H9 (cell line): ENCODE measurements around the gene VASH2. TPM values are rescaled to one million over a fixed set of nuclear protein-coding genes. Genes with fewer than 3 reads are reported as not detected.

Experiments
- DNase-seq: peaks from one replicate; pipeline ENCODE4 v3.0.0-alpha.2; 2017
- H2AFZ ChIP-seq: one replicate; pipeline ENCODE4 v1.6.1; 2013; ENCODE audit warnings: mild to moderate bottlenecking, low read length, control low read depth, moderate library complexity
- H2AK5ac ChIP-seq: 2 replicates; pipeline ENCODE4 v1.6.1; 2013; ENCODE audit warnings: low read length, control low read depth, mixed read lengths; ENCODE audit not compliant: insufficient read length
- H2BK120ac ChIP-seq: one replicate; pipeline ENCODE4 v1.6.1; 2013; ENCODE audit warnings: low read depth, mild to moderate bottlenecking, low read length, control low read depth, inconsistent platforms; ENCODE audit not compliant: poor library complexity, severe bottlenecking
- H2BK12ac ChIP-seq: 2 replicates; pipeline ENCODE4 v1.6.1; 2013; ENCODE audit warnings: low read length, control low read depth, mixed read lengths, low read depth; ENCODE audit not compliant: insufficient read length
- H2BK15ac ChIP-seq: 2 replicates; pipeline ENCODE4 v1.6.1; 2013; ENCODE audit warnings: low read depth, low read length, control low read depth
- H2BK20ac ChIP-seq: one replicate; pipeline ENCODE4 v1.6.1; 2013; ENCODE audit warnings: low read depth, mild to moderate bottlenecking, low read length, control low read depth, inconsistent platforms; ENCODE audit not compliant: poor library complexity, severe bottlenecking
- H2BK5ac ChIP-seq: 2 replicates; pipeline ENCODE4 v1.6.1; 2013; ENCODE audit warnings: low read length, control low read depth, mixed read lengths; ENCODE audit not compliant: insufficient read length
- H3K14ac ChIP-seq: 2 replicates; pipeline ENCODE4 v1.6.1; 2013; ENCODE audit warnings: low read length, control low read depth; ENCODE audit not compliant: insufficient read depth
- H3K18ac ChIP-seq: 2 replicates; pipeline ENCODE4 v1.6.1; 2013; ENCODE audit warnings: low read depth, mild to moderate bottlenecking, mixed read lengths, low read length, control low read depth; ENCODE audit not compliant: insufficient read length
- H3K23ac ChIP-seq: 2 replicates; pipeline ENCODE4 v1.6.1; 2013; ENCODE audit warnings: low read length, control low read depth, mixed read lengths, low read depth; ENCODE audit not compliant: insufficient read length
- H3K23me2 ChIP-seq: 2 replicates; pipeline ENCODE4 v1.6.1; 2013; ENCODE audit warnings: low read depth, mild to moderate bottlenecking, mixed read lengths, low read length, control low read depth; ENCODE audit not compliant: insufficient read length, poor library complexity, severe bottlenecking
- H3K27ac ChIP-seq: 2 replicates; pipeline ENCODE4 v1.5.1; 2013; ENCODE audit warnings: low read length, control low read depth, mixed read lengths, low read depth; ENCODE audit not compliant: insufficient read length
- H3K27me3 ChIP-seq: 2 replicates; pipeline ENCODE4 v1.6.1; 2013; ENCODE audit warnings: low read length, control low read depth, inconsistent platforms; ENCODE audit not compliant: insufficient read depth
- H3K4ac ChIP-seq: 2 replicates; pipeline ENCODE4 v1.6.1; 2013; ENCODE audit warnings: low read depth, mild to moderate bottlenecking, control low read depth, inconsistent platforms, low read length, moderate library complexity
- H3K4me1 ChIP-seq: 2 replicates; pipeline ENCODE4 v1.6.1; 2013; ENCODE audit warnings: low read length, control low read depth, inconsistent platforms; ENCODE audit not compliant: insufficient read depth
- H3K4me2 ChIP-seq: 2 replicates; pipeline ENCODE4 v1.6.1; 2013; ENCODE audit warnings: low read length, control low read depth, mixed read lengths; ENCODE audit not compliant: insufficient read length, insufficient read depth
- H3K56ac ChIP-seq: 2 replicates; pipeline ENCODE4 v1.6.1; 2013; ENCODE audit warnings: low read depth, mild to moderate bottlenecking, mixed read lengths, low read length, control low read depth; ENCODE audit not compliant: insufficient read length
- H3K79me1 ChIP-seq: 2 replicates; pipeline ENCODE4 v1.6.1; 2013; ENCODE audit warnings: low read depth, mild to moderate bottlenecking, moderate library complexity, low read length, control low read depth, inconsistent platforms; ENCODE audit not compliant: insufficient read depth, poor library complexity, severe bottlenecking
- H3K79me2 ChIP-seq: 2 replicates; pipeline ENCODE4 v1.6.1; 2013; ENCODE audit warnings: low read length, control low read depth, inconsistent platforms; ENCODE audit not compliant: insufficient read depth
- H3K9ac ChIP-seq: 2 replicates; pipeline ENCODE4 v1.6.1; 2013; ENCODE audit warnings: low read length, control low read depth, mixed read lengths; ENCODE audit not compliant: insufficient read length; ENCODE audit errors: extremely low read depth
- H3K9me3 ChIP-seq: one replicate; pipeline ENCODE4 v1.6.1; 2013; ENCODE audit warnings: low read depth, low read length, inconsistent platforms; ENCODE audit not compliant: control insufficient read depth
- H3T11ph ChIP-seq: one replicate; pipeline ENCODE4 v1.6.1; 2013; ENCODE audit warnings: mild to moderate bottlenecking, low read length, control low read depth, inconsistent platforms
- H4K20me1 ChIP-seq: one replicate; pipeline ENCODE4 v1.6.1; 2013; ENCODE audit not compliant: control insufficient read depth, insufficient read length, insufficient read depth
- H4K5ac ChIP-seq: 2 replicates; pipeline ENCODE4 v1.6.1; 2013; ENCODE audit warnings: low read depth, mild to moderate bottlenecking, mixed read lengths, low read length, control low read depth; ENCODE audit not compliant: insufficient read length
- H4K8ac ChIP-seq: replicated peaks from 2 replicates; pipeline ENCODE4 v1.6.1; 2013; ENCODE audit warnings: low read length, control low read depth, mixed read lengths, low read depth; ENCODE audit not compliant: insufficient read length
- H4K91ac ChIP-seq: 2 replicates; pipeline ENCODE4 v1.6.1; 2013; ENCODE audit warnings: low read depth, mild to moderate bottlenecking, moderate library complexity, mixed read lengths, low read length, control low read depth; ENCODE audit not compliant: insufficient read length
- H3K27ac Mint-ChIP-seq, 3 experiments: 2 replicates in 2 of 3; 3 replicates in 1 of 3; pipeline ENCODE4 v1.8.0; 2020 to 2021; ENCODE audit warnings: mixed read lengths in 3 of 3, mild to moderate bottlenecking in 1 of 3, moderate library complexity in 1 of 3
- H3K27me3 Mint-ChIP-seq: 2 replicates; pipeline ENCODE4 v1.8.0; 2021; ENCODE audit warnings: low read depth, mild to moderate bottlenecking, moderate library complexity, mixed read lengths
- H3K36me3 Mint-ChIP-seq, 3 experiments: 2 replicates in 2 of 3; 3 replicates in 1 of 3; pipeline ENCODE4 v1.8.0; 2020 to 2021; ENCODE audit warnings: low read depth in 3 of 3, mixed read lengths in 3 of 3; ENCODE audit not compliant: insufficient read depth in 1 of 3
- H3K4me1 Mint-ChIP-seq, 2 experiments: 2 replicates each; pipeline ENCODE4 v1.8.0; 2020; ENCODE audit warnings: mixed read lengths in 2 of 2
- H3K4me3 Mint-ChIP-seq, 2 experiments: 2 replicates in 1 of 2; 3 replicates in 1 of 2; pipeline ENCODE4 v1.8.0; 2020 to 2021; ENCODE audit warnings: mild to moderate bottlenecking in 2 of 2, mixed read lengths in 2 of 2, moderate library complexity in 1 of 2
- H3K9me3 Mint-ChIP-seq, 2 experiments: 2 replicates in 1 of 2; 3 replicates in 1 of 2; pipeline ENCODE4 v1.8.0; 2020; ENCODE audit warnings: mild to moderate bottlenecking in 2 of 2, mixed read lengths in 2 of 2, moderate library complexity in 1 of 2
- WGBS: extraction: QIAGEN DNeasy Blood & Tissue Kit; methylation state at CpG from one replicate; pipeline ENCODE4 v1.1.7; 2013; ENCODE audit warnings: missing lambda C conversion rate, low lambda C conversion rate, mixed read lengths; ENCODE audit not compliant: insufficient read length; ENCODE audit errors: extremely low coverage; 5-methylcytosine and 5-hydroxymethylcytosine counted together
- total RNA-seq: library from RNA; stranded (reverse); gene quantifications from 2 replicates; pipeline ENCODE4 v1.2.1, GENCODE V29; 2021
- TF ChIP-seq, protein P1 (sequence below): fragments of 200-600 bp; sonication (generic); conservative IDR thresholded peaks from 3 replicates; pipeline ENCODE4 v1.8.0; 2021; ENCODE audit warnings: antibody characterized with exemption, mild to moderate bottlenecking

Gene VASH2
- total RNA-seq, 1 experiment from 2014 or later: 76.1 TPM

DNA sequence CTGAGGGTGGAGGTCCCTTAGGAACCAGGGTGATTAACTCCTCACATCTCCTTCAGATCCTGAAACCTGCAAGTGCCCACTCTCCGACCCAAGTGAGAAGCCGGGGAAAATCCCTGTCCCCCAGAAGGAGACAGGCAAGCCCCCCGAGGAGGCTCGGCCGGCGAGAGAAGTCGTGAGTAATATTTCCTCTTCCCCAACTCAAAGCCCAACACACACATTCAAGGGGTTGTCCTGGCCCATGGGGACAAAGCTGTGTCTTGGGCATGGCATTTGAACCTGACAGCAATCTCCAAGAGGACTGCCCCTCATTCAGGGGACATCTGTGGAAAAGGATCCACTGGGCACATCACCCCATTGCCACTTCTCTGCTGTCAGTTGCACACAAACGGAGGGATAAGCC, 23.6 kb downstream of the VASH2 start:
- Histone ChIP-seq H3K79me2 (no peaks in the 10 kb centered on the region), H3K79me1 (no peaks in the 10 kb centered on the region), H3K18ac (no peak overlapping the region), H2BK20ac (no peak overlapping the region), H4K8ac (no peak overlapping the region), H4K91ac (no peak overlapping the region), H3K4me1 (no peaks in the 10 kb centered on the region), H3K27me3 (no peaks in the 10 kb centered on the region), H2BK15ac (no peak overlapping the region), H2BK12ac (no peak overlapping the region), H3K23ac (no peak overlapping the region), H3K9me3 (no peaks in the 10 kb centered on the region), H2AFZ (no peak overlapping the region), H4K5ac (no peak overlapping the region), H2BK5ac (no peak overlapping the region), H3T11ph (no peak overlapping the region), H3K4me2 (no peak overlapping the region), H3K4ac (no peak overlapping the region), H3K9ac (no peak overlapping the region), H3K27ac (no peak overlapping the region), H3K23me2 (no peaks in the 10 kb centered on the region), H3K14ac (no peak overlapping the region), H2AK5ac (no peak overlapping the region), H3K56ac (no peak overlapping the region), H2BK120ac (no peak overlapping the region), H4K20me1 (no peaks in the 10 kb centered on the region)
- no peak for DNase-seq
- peak overlapping the region in 1 of 3 experiments; percentile 50; a peak in 2 of 7 replicates for H3K27ac Mint-ChIP-seq
- no peak overlapping the region; a peak in 1 of 5 replicates for H3K4me3 Mint-ChIP-seq
- H3K27me3 Mint-ChIP-seq: no peaks in the 10 kb centered on the region; the same call in 1 of the 2 replicates
- H3K36me3 Mint-ChIP-seq: peaks cover 82 to 98% (median 85%) of the 10 kb centered on the region in 3 experiments
- no peaks in the 10 kb centered on the region for H3K9me3 Mint-ChIP-seq
- WGBS: no CpG with 5 or more reads among the region's 8 CpGs
- TF ChIP-seq, protein P1, sequence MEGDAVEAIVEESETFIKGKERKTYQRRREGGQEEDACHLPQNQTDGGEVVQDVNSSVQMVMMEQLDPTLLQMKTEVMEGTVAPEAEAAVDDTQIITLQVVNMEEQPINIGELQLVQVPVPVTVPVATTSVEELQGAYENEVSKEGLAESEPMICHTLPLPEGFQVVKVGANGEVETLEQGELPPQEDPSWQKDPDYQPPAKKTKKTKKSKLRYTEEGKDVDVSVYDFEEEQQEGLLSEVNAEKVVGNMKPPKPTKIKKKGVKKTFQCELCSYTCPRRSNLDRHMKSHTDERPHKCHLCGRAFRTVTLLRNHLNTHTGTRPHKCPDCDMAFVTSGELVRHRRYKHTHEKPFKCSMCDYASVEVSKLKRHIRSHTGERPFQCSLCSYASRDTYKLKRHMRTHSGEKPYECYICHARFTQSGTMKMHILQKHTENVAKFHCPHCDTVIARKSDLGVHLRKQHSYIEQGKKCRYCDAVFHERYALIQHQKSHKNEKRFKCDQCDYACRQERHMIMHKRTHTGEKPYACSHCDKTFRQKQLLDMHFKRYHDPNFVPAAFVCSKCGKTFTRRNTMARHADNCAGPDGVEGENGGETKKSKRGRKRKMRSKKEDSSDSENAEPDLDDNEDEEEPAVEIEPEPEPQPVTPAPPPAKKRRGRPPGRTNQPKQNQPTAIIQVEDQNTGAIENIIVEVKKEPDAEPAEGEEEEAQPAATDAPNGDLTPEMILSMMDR: no peak
- peaks cover 22 to 33% of the 10 kb centered on the region in 2 experiments for H3K4me1 Mint-ChIP-seq
